Measurements from ENCODE around the gene EDARADD.

Gene EDARADD

DNA sequence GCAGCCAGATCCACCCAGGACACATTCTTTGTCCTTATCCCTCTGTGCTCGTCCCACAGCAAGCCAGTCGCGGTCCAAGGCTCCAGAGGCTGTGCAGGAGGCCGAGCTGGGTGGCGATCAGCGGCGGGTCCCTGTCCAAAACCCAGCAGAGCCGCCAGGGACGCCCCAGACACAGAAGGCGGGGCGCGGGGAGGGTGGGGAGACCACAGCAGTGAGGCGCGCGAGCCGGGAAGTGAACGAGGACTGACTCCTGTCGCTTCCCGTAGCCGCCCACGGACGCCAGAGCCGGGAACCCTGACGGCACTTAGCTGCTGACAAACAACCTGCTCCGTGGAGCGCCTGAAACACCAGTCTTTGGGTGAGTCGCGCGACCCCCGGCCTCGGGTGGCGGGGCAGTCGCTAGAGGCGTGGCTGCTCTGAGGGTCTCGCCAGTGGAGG, 129.6 kb downstream of the EDARADD start, which contains the start of gene LGALS8:
Gene LGALS8 (plus strand): TSS at position 279 of the 438 bp plus-strand sequence. CDS start 2,089 bp downstream, outside the sequence.
- peak; percentile 83 for DNase-seq (ENCODE audit: low read depth)
- TF ChIP-seq, protein P1, sequence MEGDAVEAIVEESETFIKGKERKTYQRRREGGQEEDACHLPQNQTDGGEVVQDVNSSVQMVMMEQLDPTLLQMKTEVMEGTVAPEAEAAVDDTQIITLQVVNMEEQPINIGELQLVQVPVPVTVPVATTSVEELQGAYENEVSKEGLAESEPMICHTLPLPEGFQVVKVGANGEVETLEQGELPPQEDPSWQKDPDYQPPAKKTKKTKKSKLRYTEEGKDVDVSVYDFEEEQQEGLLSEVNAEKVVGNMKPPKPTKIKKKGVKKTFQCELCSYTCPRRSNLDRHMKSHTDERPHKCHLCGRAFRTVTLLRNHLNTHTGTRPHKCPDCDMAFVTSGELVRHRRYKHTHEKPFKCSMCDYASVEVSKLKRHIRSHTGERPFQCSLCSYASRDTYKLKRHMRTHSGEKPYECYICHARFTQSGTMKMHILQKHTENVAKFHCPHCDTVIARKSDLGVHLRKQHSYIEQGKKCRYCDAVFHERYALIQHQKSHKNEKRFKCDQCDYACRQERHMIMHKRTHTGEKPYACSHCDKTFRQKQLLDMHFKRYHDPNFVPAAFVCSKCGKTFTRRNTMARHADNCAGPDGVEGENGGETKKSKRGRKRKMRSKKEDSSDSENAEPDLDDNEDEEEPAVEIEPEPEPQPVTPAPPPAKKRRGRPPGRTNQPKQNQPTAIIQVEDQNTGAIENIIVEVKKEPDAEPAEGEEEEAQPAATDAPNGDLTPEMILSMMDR (IDR thresholded peaks at IDR 0.05; ENCODE audit: insufficient read depth, low read depth, low read length, missing control alignments) = no peak
- H3K4me3 ChIP-seq (ENCODE audit: low read length) = peak within 1 kb of the TSS; percentile 93

DNA sequence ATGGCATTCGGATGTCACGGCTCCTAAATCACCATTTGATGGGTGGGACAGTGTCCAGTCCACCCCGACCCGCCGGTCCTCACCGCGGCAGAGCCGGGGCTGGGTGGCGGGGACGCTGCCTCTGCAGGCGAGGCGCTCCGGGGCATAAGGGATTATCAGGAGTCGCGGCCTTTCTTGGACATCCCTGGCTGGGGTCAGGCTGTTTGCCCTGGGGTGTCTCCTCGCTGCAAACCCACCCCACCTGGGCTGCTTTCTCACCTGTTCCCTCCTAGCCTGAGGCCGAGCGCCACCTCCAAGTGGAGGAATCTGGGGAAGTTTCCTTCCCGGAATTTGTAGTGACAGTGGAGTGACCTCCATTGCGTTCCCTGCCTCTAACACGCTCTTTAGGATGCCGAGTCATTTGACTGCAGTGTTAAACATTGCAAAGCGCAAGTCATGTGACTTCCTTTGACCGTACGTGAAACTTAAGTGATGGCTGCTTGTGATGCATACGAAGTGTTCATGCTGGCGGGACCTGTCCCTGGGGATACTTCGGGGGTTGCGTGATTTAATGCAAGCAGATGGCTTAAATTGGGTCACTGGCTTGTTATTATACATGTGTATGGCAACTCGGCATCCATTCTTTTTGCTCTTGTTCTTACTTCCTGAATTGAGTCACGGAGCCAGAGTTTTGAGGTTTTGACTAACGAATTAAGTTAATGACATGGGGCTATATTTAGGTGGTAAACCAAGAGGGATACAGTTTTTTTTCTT, 130.2 kb downstream of the EDARADD start:
- peak overlapping the region; percentile 93 for H3K4me3 ChIP-seq (ENCODE audit: low read length)
- TF ChIP-seq, protein P1 (IDR thresholded peaks at IDR 0.05; ENCODE audit: insufficient read depth, low read depth, low read length, missing control alignments) = no peak
- peak; percentile 83 for DNase-seq (ENCODE audit: low read depth)

DNA sequence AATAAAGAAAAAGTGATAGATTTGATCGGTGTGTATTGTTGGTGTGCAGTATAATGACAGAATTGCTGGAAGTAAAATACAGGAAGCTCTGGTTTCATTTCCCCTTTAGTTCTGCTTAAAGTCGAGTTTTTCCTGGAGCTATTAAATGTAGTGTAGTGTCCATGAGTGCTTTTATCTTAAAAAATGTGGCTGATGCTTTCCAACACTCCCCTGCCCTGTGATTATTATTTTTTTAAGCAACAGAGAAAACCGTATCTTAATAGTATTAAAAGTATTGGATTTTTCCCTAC, 130.8 kb downstream of the EDARADD start:
- peak overlapping the region; percentile 93 for H3K4me3 ChIP-seq (ENCODE audit: low read length)
- TF ChIP-seq, protein P1 (IDR thresholded peaks at IDR 0.05; ENCODE audit: insufficient read depth, low read depth, low read length, missing control alignments) = no peak
- no peak for DNase-seq (ENCODE audit: low read depth)

DNA sequence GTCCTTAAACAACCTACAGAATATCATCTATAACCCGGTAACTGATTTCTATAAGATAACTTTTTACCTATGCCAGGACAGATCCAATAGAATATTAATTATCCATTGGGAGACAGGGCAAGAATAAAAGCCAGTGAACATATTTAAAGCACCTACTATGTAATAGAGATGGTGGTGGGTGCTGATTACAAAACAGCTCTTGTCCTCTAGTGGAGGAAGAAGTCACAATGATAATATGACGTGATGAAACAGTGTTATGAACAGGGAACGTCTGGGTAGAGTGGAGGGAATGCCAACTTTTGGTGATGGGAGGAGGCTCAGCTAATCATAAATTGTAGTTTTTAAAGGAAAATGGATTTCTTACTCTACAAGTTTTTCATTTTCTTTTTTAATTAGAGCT, 132.0 kb downstream of the EDARADD start:
- TF ChIP-seq, protein P1 (IDR thresholded peaks at IDR 0.05; ENCODE audit: insufficient read depth, low read depth, low read length, missing control alignments) = no peak
- no peak for DNase-seq (ENCODE audit: low read depth)
- H3K4me3 ChIP-seq (ENCODE audit: low read length) = no peak overlapping the region

DNA sequence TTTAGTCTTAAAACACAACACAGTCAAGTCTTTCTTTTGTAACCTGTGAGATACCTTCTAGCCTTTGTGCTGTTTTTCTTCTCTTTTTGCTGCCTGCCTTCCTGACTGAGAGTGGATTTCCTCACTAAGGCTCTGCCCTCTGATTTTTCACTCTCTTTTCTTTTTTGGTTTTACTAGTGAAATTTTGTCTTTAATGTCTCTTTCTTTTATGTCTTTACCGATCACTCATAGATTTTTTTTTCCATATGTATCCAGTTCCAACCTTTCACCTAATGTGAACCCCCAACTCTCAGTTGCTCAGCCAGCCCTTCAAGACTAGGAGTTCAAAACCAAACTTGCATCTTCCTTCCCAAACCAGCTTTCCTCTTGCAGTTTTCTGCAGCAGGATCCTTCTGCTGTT, 136.2 kb downstream of the EDARADD start:
- TF ChIP-seq, protein P1 (IDR thresholded peaks at IDR 0.05; ENCODE audit: insufficient read depth, low read depth, low read length, missing control alignments) = no peak
- no peak overlapping the region for H3K4me3 ChIP-seq (ENCODE audit: low read length)
- DNase-seq (ENCODE audit: low read depth) = no peak

DNA sequence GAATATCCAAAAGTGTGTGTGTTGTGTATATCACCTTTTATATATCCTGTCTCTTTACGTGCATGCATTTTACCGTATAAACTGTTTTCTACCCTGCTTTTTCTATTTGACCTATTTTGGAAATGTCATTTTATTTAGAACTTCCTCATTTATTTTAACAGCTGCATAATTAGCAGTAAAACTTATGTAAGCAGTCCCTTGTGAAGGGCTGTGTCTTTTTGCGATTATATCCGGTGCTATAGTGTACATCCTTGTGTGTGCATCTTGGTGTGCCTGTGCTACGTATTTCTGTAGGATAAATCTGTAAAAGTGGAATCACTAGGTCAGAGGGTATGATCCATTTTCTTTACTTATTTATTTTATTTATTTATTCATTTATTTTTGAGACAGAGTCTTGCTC, 136.9 kb downstream of the EDARADD start:
- no peak for DNase-seq (ENCODE audit: low read depth)
- TF ChIP-seq, protein P1 (IDR thresholded peaks at IDR 0.05; ENCODE audit: insufficient read depth, low read depth, low read length, missing control alignments) = no peak
- no peak overlapping the region for H3K4me3 ChIP-seq (ENCODE audit: low read length)

DNA sequence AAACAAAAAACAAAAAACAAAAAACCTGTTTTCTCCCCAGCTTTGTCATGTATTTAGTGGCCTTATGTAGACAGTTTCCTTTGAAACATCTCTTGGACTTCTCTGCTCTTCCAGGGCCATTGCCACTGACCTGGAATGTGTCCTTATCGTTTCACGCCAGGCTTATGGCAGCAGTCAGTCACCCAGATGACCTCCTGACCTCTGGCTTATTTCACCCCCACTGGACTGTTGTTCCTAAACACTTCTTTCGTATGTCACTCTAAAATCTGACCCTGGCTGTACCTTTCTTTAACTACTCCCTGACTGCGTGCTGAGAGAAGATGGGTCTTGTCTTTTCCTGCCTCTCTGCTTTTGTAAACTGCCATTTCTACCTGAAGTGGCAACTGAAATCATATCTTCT, 138.8 kb downstream of the EDARADD start:
- no peak for DNase-seq (ENCODE audit: low read depth)
- TF ChIP-seq, protein P1 (IDR thresholded peaks at IDR 0.05; ENCODE audit: insufficient read depth, low read depth, low read length, missing control alignments) = no peak
- H3K4me3 ChIP-seq (ENCODE audit: low read length) = no peak overlapping the region

All from epithelial cell of esophagus (primary cell).